Activated T-helper 1 cell treated with anti-CD3 and anti-CD28 coated beads, Interleukin-2, amount 50 U/mL, for 16 hours (primary cell): ENCODE data around the gene PRICKLE2.

Source experiments
- DNase-seq, 2 donors: peaks; one replicate each; pipeline ENCODE4 v3.0.0-alpha.2; 2020; ENCODE audit warnings: low read depth in 1 of 2, low spot score in 1 of 2

PRICKLE2 gene

DNA sequence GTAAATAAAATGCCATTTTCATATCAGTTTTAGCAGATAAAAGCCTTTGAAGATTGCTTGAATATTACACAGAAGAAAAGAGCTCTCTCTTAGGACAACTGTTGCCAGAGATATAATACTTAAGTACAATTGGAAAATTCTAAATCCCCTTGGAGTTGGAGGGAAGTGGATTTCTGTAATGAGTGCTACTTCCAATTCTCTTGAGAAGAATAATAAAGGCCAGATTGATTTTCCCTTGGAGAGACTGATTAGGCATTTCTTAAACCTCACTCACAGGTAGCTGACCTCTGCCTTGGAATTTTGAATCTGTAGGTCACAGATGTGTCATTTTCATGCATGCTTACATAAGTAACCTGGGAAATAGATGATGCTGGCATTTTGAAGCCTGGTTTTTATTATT lies 172.1 kb downstream of the PRICKLE2 start:
- DNase-seq = no peak

DNA sequence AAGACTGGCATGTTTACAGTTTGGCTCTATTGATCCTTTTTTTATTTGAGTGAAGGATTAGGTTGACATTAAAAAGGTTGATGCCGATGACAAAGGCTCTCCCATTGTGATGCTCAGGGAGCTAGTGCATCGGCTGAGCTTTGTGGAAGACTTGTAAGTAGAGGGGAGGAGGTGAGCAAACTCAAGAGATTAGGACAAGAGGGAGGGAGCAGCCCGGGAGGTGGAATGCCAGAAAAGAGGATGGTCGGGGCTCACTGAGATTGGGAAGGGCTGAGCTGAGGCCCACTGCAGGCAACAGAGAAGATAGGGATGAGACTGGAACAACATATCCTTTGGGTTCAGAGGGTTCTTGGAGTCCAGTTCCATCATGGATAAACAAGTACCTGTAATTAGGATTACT lies 175.4 kb downstream of the PRICKLE2 start:
- DNase-seq = no peak

DNA sequence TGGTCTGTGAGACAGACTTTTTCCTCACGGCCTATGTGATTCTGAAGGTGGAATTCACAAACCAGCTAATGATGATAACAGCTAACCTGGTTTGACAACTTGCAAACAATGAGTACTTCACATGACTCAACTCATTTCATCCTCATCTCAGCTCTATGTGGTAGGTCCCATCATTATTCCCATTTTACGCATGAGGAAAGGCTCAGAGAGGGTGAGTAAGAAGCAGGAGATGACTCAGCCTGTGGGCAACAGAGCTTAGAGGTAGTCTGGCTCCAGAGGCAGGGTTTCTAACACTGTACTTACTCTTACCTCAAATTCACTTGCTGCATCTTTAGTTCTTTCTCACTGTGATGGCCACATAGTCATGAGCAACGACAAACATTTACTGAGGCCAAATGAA lies 176.1 kb downstream of the PRICKLE2 start:
- no peak for DNase-seq

DNA sequence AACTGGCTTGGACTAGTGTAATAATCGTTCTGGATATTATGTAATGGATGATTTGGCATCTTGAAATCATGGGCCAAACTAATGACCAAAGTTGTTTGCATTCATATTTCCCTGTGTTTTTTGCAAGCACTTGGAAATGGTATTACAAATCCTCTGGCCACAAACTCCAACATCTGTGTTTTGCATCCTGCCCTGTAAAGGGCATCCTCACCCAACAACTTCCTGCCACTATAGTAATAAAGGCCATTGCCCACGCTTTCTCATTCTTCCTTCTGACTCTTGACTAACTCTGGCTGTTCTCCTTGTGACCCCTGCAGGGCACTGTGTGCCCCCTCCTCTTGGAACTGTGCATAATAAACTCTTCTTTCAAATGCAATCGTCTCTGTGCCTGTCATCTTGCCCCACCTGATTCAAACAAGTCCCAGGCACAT lies 176.6 kb downstream of the PRICKLE2 start:
- DNase-seq = no peak

DNA sequence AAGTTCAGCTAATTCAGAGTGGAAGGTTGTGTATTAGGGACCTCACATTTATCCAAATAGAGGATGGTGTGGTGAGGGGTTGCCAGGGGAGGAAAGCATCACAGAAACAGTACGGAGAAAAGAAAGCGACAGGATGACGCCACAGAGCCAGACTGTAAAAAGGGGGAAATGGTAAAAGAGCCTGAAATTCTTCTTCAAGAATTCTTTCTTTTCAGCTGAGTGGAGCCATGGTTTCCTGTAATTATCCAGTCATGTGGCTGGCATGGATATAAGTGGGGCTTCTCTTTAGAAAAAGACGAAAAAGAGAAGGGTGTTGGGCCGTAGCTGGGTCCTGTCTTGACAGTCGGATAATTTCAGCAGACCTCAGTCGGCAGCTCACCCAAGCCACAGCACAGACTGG lies 177.5 kb downstream of the PRICKLE2 start:
- DNase-seq = no peak

DNA sequence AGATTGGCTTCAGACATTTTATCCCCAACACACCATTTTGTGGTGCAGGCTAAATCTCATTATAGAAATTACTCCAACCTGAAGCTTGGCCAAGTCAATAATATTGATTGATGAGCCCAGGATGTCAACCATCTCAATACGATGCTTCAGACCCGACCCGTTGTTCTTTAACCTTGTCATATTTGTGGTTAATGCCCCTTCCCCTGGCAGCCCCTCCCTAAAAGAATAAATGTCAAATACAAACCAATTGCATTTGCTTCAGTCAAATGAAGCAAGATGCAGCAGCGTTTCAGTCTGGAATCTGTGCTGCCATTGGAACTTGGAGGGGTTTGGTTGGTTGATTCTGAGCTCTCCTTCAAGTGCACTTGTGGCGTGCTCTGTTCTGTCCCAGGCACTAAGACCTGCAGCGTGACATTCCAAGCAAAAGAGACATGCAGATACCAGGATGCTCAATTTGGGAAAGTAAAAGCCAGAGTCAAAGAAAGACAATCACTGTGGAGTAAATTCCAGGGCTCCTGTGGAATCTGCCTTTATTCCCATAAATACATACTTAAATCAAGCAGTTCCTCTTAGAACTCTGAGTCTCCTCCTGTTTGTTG lies 178.2 kb downstream of the PRICKLE2 start:
- DNase-seq = no peak

DNA sequence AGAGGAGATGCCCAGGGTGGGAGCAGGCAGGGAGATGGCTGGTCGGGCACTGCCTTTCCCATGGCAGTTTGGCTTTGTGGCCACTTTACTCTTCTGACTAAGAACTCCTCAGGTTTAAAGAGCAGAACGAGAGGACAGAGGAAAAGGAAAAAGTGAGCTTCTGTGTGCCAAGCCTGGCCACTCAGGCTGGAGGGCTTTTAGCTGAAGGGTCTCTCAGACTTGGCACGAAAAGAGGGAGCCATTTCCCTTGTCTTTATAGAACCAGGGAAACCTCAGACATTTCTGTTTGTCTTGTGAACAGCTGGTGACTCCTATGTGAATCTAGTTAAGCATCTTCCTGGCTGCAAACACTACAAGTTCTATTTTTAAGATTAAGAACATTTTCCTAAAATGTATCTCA lies 178.7 kb downstream of the PRICKLE2 start:
- DNase-seq = no peak

DNA sequence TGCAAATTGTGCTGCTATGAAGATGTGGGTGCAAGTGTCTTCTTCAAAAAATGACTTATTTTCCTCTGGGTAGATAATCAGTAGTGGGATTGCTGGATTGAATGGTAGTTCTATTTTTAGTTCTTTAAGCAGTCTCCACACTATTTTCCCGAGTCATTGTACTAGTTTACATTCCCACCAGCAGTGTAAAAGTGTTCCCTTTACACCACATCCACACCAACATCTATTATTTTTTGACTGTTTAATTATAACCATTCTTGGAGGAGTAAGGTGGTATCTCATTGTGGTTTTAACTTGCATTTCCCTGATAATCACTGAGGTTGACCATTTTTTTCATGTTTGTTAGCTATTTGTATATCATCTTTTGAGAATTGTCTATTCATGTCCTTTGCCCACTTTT lies 182.3 kb downstream of the PRICKLE2 start:
- DNase-seq = no peak
